Lower leg skin (tissue), 4 donors: ENCODE data around the gene GSE1. TPM values are rescaled to one million over a fixed set of nuclear protein-coding genes. Genes with fewer than 3 reads are reported as not detected.

Source experiments
- DNase-seq, 2 donors: peaks; one replicate each; pipeline ENCODE4 v3.0.0-alpha.2; 2019; ENCODE audit warnings: low spot score in 2 of 2
- H3K4me3 ChIP-seq: fragments of 200-600 bp; sonication (generic); 2 replicates; pipeline ENCODE4 v1.5.1; 2017; ENCODE audit warnings: mild to moderate bottlenecking, low read depth; ENCODE audit not compliant: poor library complexity, severe bottlenecking
- POLR2A ChIP-seq, 2 donors: fragments of 450-650 bp; IDR thresholded peaks; one replicate each; pipeline ENCODE4 v1.6.1; 2016 to 2017; ENCODE audit warnings: antibody characterized with exemption in 2 of 2, mild to moderate bottlenecking in 1 of 2, moderate library complexity in 1 of 2
- WGBS, 2 donors: methylation state at CpG; one replicate each; pipeline ENCODE4 v1.1.5; 2018; 5-methylcytosine and 5-hydroxymethylcytosine counted together
- intact Hi-C: fragments of 100-400 bp; cut with DNase I; formaldehyde crosslinking; loops from one replicate; pipeline ENCODE4 v1.15.0; 2023; ENCODE audit warnings: low total_unique reads
- total RNA-seq, 4 donors: library from RNA; depleted of rRNA; stranded (reverse); fragments of >200 nt; gene quantifications; one replicate each; pipeline ENCODE4 v1.1.0, GENCODE V29; 2016
- TF ChIP-seq, protein P1 (sequence below), 3 donors: fragments of 450-650 bp; IDR thresholded peaks; one replicate each; pipeline ENCODE4 v1.5.1; 2016; ENCODE audit warnings: antibody characterized with exemption in 3 of 3, mild to moderate bottlenecking in 3 of 3, moderate library complexity in 2 of 3

Gene GSE1
- total RNA-seq, 4 donors from 2014 or later: 62.9 to 113 (median 69.9) TPM

DNA sequence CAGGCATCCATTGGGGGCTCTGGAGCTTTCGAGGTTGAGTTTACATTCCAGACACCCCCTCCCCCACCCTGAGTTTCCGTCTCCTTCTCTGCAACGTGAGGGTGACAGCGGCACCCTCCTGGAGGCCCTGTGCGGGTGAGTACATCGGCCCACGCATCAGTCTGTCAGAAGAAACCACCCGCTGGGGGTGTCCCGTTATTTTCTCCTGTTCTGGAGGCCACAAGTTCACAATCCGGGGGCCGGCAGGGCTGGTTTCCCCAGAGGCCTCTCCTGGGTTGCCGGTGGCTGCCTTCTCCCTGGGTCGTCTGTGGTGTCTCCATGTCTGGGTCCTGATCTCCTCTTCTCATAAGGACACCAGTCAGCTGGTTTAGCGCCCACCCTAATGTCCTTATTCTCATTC lies 35.7 kb downstream of the GSE1 start:
- H3K4me3 ChIP-seq: no peak overlapping the region
- intact Hi-C loops: no loop called here

DNA sequence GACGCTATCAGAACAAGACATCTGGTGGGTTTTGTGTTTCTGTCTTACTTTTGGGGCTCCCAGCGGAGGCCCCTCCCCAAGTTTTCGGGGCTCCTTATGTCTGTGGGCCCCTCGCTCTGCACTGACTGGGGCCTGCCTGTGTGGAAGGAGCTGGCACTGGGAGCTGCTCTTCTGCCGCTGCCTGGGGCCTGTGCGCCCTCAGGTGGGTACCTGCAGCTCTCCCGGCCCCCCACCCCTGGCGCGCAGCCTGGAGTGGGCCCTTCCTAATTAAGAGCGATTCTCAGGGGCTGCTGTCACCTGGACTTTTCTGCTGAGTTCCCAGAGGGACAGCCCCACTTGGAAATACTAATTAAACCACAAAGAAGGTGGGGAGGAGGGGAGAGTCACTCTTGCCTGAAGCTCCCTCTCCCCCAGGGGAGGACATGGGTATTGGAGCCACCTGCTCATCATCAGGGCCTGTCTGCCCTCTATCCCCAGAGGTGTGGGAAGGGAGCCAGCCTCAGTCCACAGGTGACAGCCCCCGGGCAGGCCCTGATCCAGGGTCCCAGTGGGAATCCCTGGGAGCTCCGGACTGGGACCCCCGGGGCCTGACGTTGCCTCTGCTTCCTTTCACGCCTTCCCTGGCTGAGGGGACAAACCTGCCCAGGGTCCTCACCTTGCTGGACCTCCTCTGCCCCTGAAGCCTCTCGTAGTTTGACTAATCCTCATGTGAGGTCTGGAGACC lies 36.5 kb downstream of the GSE1 start:
- DNase-seq: no peak
- no peak overlapping the region for H3K4me3 ChIP-seq
- intact Hi-C loops: no loop called here
- WGBS, 2 donors: 84 to 88% methylated on average over 15 to 16 of the region's 16 CpGs
- no peak for TF ChIP-seq POLR2A (IDR thresholded peaks at IDR 0.05)
- TF ChIP-seq, protein P1, sequence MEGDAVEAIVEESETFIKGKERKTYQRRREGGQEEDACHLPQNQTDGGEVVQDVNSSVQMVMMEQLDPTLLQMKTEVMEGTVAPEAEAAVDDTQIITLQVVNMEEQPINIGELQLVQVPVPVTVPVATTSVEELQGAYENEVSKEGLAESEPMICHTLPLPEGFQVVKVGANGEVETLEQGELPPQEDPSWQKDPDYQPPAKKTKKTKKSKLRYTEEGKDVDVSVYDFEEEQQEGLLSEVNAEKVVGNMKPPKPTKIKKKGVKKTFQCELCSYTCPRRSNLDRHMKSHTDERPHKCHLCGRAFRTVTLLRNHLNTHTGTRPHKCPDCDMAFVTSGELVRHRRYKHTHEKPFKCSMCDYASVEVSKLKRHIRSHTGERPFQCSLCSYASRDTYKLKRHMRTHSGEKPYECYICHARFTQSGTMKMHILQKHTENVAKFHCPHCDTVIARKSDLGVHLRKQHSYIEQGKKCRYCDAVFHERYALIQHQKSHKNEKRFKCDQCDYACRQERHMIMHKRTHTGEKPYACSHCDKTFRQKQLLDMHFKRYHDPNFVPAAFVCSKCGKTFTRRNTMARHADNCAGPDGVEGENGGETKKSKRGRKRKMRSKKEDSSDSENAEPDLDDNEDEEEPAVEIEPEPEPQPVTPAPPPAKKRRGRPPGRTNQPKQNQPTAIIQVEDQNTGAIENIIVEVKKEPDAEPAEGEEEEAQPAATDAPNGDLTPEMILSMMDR (IDR thresholded peaks at IDR 0.05): no peak

More for the DNA sequence above, 35.7 kb downstream of the GSE1 start:
- no peak for TF ChIP-seq POLR2A (IDR thresholded peaks at IDR 0.05)
- TF ChIP-seq, protein P1 (IDR thresholded peaks at IDR 0.05): no peak
- no peak for DNase-seq
- WGBS, 2 donors: 87 to 91% methylated on average over 14 of the region's 14 CpGs

DNA sequence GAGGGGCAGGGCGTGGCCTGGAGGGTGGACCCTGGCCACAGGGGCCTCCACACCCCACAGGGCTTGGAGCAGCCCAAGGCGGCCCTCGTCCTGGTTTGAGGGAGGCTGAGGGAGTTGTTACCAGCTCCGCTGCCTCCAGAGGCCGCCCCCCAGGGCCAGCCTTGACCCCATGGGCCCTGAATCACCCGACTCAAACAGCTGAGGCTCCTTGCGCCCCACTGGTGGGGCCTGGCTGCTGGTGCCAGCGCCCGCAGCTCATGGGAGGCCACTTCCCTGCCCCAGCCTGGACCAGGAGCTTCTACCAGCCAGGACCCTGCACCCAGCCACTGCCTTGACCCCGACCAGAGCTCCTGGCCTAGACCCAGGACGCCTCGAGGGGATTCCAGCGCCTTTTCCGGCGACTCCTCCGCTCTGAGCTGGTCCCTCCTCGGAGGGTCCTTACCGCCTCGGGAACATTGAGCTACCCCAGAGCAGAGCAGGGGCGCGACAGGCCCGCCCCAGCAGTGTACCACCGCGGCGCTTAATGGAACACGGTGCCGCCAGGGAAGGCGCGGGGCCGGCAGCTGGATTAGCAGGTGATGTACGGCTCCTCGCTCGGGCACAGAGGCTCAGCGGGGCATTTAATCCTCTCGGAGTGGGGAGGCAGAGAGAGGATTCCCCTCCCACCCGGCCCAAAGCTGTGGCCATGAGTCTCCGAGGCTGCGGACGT lies 37.2 kb downstream of the GSE1 start:
- no peak overlapping the region for H3K4me3 ChIP-seq
- no peak for TF ChIP-seq POLR2A (IDR thresholded peaks at IDR 0.05)
- TF ChIP-seq, protein P1 (IDR thresholded peaks at IDR 0.05): no peak
- 92 to 94% methylated on average over 25 to 29 of the region's 39 CpGs for WGBS, 2 donors
- no peak for DNase-seq
- intact Hi-C loops: no loop called here

DNA sequence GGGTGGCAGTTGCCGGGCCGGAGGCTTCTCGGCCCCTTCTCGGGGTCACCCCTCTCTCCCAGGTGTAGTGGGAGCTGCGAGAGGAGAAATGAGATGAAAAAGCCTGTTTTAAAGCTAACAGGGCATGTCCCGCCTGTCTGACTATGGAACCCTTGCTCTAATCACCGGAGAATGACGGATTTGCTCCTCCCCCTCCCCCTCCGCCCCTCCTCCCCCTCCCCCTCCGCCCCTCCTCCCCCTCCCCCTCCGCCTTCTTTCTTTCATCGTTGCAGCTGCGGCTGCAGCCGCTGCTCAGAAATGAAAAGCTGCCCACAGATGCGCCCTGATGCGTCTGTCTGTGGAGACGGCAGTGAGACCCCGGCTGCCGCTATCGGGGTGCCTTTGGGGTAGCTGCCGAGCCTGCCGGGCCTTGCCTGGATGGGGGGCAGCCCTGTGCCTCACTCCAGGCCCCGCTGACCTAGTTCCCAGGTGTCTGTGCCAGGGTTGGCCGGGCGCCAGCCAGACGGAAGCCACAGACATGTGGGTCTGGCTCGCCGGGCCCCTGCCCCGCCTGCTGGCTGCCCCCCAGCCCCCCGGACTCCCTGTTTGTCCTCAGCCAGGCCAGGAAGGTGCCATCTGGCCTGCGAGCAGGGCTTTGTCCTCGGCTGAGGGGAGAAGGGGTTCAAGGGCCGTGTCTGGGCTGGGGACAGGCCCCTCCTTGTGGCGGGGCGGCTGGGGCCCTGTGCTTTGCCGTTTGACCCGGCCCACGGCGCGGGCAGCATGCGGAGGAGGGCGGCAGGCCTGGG lies 37.9 kb downstream of the GSE1 start:
- H3K4me3 ChIP-seq: no peak overlapping the region
- TF ChIP-seq, protein P1 (IDR thresholded peaks at IDR 0.05): no peak
- no peak for TF ChIP-seq POLR2A (IDR thresholded peaks at IDR 0.05)
- 62 to 70% methylated on average over 18 to 25 of the region's 42 CpGs for WGBS, 2 donors
- no peak for DNase-seq
- intact Hi-C loops: no loop called here

DNA sequence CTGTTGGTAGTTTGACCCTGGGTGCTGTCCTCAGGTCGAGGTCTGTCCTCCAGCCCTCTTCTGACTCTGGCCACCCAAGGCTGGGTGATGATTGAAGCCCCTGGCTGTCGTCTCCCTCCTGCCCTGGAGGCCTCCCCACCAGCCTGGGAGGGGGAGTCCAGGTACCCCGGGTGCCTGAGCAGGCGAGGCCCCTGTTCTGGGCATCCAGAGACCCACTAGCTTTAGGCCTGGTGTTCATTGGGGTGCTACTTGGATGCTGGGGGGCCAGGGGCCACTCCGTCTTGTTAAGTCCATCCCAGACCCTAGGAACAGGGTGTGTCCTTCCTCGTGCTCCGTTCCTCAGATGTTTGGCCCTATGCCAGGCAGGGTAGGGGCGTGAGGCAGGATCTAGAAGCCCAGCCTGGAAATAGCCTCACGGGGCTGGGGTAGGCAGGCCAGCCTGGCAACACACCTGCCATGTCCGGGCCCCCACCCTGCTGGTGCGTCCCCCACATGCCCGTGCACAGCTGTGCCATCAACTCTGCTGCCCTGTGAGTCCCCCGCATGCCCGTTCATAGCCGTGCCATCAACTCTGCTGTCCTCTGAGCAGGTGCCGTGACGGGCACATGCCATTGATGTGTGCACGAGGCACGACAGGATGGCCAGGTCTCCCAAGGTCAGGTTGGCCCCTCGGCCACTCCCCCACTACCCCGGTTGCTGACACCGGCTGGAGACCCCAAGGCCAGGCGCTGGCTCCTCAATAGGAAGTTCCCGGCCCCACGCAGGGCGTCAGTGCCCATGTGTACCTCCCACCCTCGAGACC lies 38.7 kb downstream of the GSE1 start:
- no peak for DNase-seq
- TF ChIP-seq, protein P1 (IDR thresholded peaks at IDR 0.05): no peak
- TF ChIP-seq POLR2A (IDR thresholded peaks at IDR 0.05): no peak
- intact Hi-C loops: no loop called here
- H3K4me3 ChIP-seq: no peak overlapping the region
- 64 to 75% methylated on average over 18 to 24 of the region's 27 CpGs for WGBS, 2 donors
